H1 (cell line): ENCODE results near the gene MIB1. TPM values are rescaled to one million over a fixed set of nuclear protein-coding genes. Genes with fewer than 3 reads are reported as not detected.

ENCODE experiments used
- CTCF ChIA-PET: fragments of 300-600 bp; sonication (Branson Sonifier 250); formaldehyde crosslinking; loops from one replicate; lab custom pipeline; 2021; ENCODE audit not compliant: partially characterized antibody; lab: Charles Lee
- POLR2A ChIA-PET: fragments of 300-600 bp; sonication (Branson Sonifier 250); formaldehyde crosslinking; loops from one replicate; lab custom pipeline; 2021; ENCODE audit warnings: inconsistent platforms; ENCODE audit not compliant: partially characterized antibody; lab: Charles Lee
- DNase-seq, 2 experiments: peaks; one replicate each; pipeline versions ENCODE4 v3.0.0 to v3.0.0-alpha.2; 2010 to 2022; ENCODE audit warnings: low spot score in 2 of 2, low read depth in 1 of 2, mixed read lengths in 1 of 2
- FAIRE-seq: peaks from 2 replicates; lab custom pipeline; 2011; peaks lifted over from hg19 to GRCh38; lab: Jason Lieb, UNC
- H2AFZ ChIP-seq: 2 replicates; pipeline ENCODE4 v1.8.1; 2012; ENCODE audit warnings: low read length, inconsistent platforms
- H2AK5ac ChIP-seq: 2 replicates; pipeline ENCODE4 v1.6.1; 2013; ENCODE audit warnings: low read depth, low read length
- H2BK120ac ChIP-seq: replicated peaks from 2 replicates; pipeline ENCODE3; 2013; ENCODE audit warnings: low read depth, low read length, inconsistent platforms
- H2BK12ac ChIP-seq: 2 replicates; pipeline ENCODE4 v1.6.1; 2013; ENCODE audit warnings: low read depth, low read length
- H2BK15ac ChIP-seq: 2 replicates; pipeline ENCODE4 v1.6.1; 2013; ENCODE audit warnings: low read length
- H2BK20ac ChIP-seq: 2 replicates; pipeline ENCODE4 v1.6.1; 2013; ENCODE audit warnings: low read length
- H2BK5ac ChIP-seq: 2 replicates; pipeline ENCODE4 v1.6.1; 2013; ENCODE audit warnings: low read depth, low read length
- H3K14ac ChIP-seq: 2 replicates; pipeline ENCODE4 v1.6.1; 2013; ENCODE audit warnings: inconsistent platforms; ENCODE audit not compliant: insufficient read length
- H3K18ac ChIP-seq: 2 replicates; pipeline ENCODE4 v1.6.1; 2013; ENCODE audit warnings: low read length; ENCODE audit errors: extremely low read depth
- H3K23ac ChIP-seq: 2 replicates; pipeline ENCODE4 v1.6.1; 2013; ENCODE audit warnings: inconsistent platforms; ENCODE audit not compliant: insufficient read length
- H3K23me2 ChIP-seq: 2 replicates; pipeline ENCODE4 v1.6.1; 2013; ENCODE audit warnings: low read depth, low read length
- H3K27ac ChIP-seq: 2 replicates; pipeline ENCODE4 v1.6.1; 2011; ENCODE audit warnings: low read depth, low read length, inconsistent platforms
- H3K27me3 ChIP-seq, 4 experiments: replicated peaks in 1 of 4; 1 replicate in 1 of 4; 2 replicates in 3 of 4; pipeline versions ENCODE4 v1.6.1 to v1.8.1; 2011 to 2013; ENCODE audit warnings: low read length in 3 of 4, mild to moderate bottlenecking in 3 of 4, inconsistent platforms in 2 of 4, mixed read lengths in 2 of 4, moderate library complexity in 1 of 4; ENCODE audit not compliant: control insufficient read depth in 3 of 4, insufficient read depth in 3 of 4; ENCODE audit errors: extremely low read depth in 1 of 4
- H3K36me3 ChIP-seq, 4 experiments: 2 replicates each; pipeline versions ENCODE4 v1.6.1 to v1.8.1; 2011 to 2013; ENCODE audit warnings: mild to moderate bottlenecking in 4 of 4, low read length in 3 of 4, moderate library complexity in 2 of 4, control low read depth in 1 of 4, inconsistent platforms in 1 of 4; ENCODE audit not compliant: insufficient read depth in 4 of 4, control insufficient read depth in 2 of 4
- H3K4ac ChIP-seq: replicated peaks from 2 replicates; pipeline ENCODE3; 2013; ENCODE audit warnings: low read length, low read depth, mixed read lengths, inconsistent platforms; ENCODE audit not compliant: insufficient read length
- H3K4me1 ChIP-seq, 4 experiments: replicated peaks in 1 of 4; 1 replicate in 1 of 4; 2 replicates in 3 of 4; pipeline versions ENCODE4 v1.6.1 to v1.8.1; 2011 to 2013; ENCODE audit warnings: low read length in 3 of 4, inconsistent platforms in 2 of 4, mixed read lengths in 1 of 4; ENCODE audit not compliant: insufficient read depth in 4 of 4, control insufficient read depth in 3 of 4
- H3K4me2 ChIP-seq, 2 experiments: 2 replicates each; pipeline versions ENCODE4 v1.6.1 to v1.8.1; 2011 to 2013; ENCODE audit warnings: low read depth in 2 of 2, low read length in 2 of 2, control low read depth in 1 of 2, inconsistent platforms in 1 of 2, mild to moderate bottlenecking in 1 of 2; ENCODE audit not compliant: insufficient read depth in 1 of 2
- H3K4me3 ChIP-seq, 4 experiments: fragments of 200-600, 300-600 bp in 1 of 4; sonication (generic), shearing (Covaris generic), sonication (Bioruptor Twin) in 1 of 4; 2 replicates each; pipeline versions ENCODE4 v1.5.1 to v1.8.1; 2011 to 2016; ENCODE audit warnings: low read length in 4 of 4, low read depth in 3 of 4, control low read depth in 2 of 4, inconsistent platforms in 2 of 4, mild to moderate bottlenecking in 2 of 4, mixed read lengths in 1 of 4, moderate library complexity in 1 of 4; ENCODE audit not compliant: insufficient read depth in 2 of 4; ENCODE audit errors: extremely low read depth in 1 of 4
- H3K56ac ChIP-seq: replicated peaks from 2 replicates; pipeline ENCODE3; 2013; ENCODE audit warnings: low read depth, mild to moderate bottlenecking, mixed read lengths, low read length, inconsistent platforms; ENCODE audit not compliant: insufficient read length
- H3K79me1 ChIP-seq: 2 replicates; pipeline ENCODE4 v1.6.1; 2013; ENCODE audit warnings: low read depth, low read length, control low read depth
- H3K79me2 ChIP-seq, 2 experiments: 2 replicates each; pipeline versions ENCODE4 v1.6.1 to v1.8.1; 2012 to 2013; ENCODE audit warnings: low read length in 2 of 2, mild to moderate bottlenecking in 2 of 2, inconsistent platforms in 1 of 2; ENCODE audit not compliant: insufficient read depth in 2 of 2, control insufficient read depth in 1 of 2
- H3K9ac ChIP-seq, 4 experiments: replicated peaks in 1 of 4; 1 replicate in 1 of 4; 2 replicates in 3 of 4; pipeline versions ENCODE4 v1.6.1 to v1.8.1; 2011 to 2013; ENCODE audit warnings: low read depth in 3 of 4, low read length in 3 of 4, control low read depth in 2 of 4, mild to moderate bottlenecking in 2 of 4, moderate library complexity in 2 of 4, inconsistent platforms in 1 of 4; ENCODE audit errors: extremely low read depth in 1 of 4
- H3K9me3 ChIP-seq, 2 experiments: 2 replicates each; pipeline versions ENCODE4 v1.6.1 to v1.8.1; 2012 to 2013; ENCODE audit warnings: mild to moderate bottlenecking in 2 of 2, moderate library complexity in 2 of 2, control low read depth in 1 of 2, inconsistent platforms in 1 of 2, low read depth in 1 of 2, low read length in 1 of 2, mixed read lengths in 1 of 2; ENCODE audit not compliant: insufficient read depth in 2 of 2
- H4K20me1 ChIP-seq, 2 experiments: replicated peaks in 1 of 2; 2 replicates each; pipeline versions ENCODE3 to v1.8.1; 2011 to 2013; ENCODE audit warnings: inconsistent platforms in 2 of 2, low read length in 2 of 2, mild to moderate bottlenecking in 1 of 2; ENCODE audit not compliant: insufficient read depth in 2 of 2, control insufficient read depth in 1 of 2
- H4K5ac ChIP-seq: 2 replicates; pipeline ENCODE4 v1.6.1; 2013; ENCODE audit warnings: low read length, low read depth, mixed read lengths, inconsistent platforms; ENCODE audit not compliant: insufficient read length
- H4K8ac ChIP-seq: 2 replicates; pipeline ENCODE4 v1.8.0; 2013; ENCODE audit warnings: mild to moderate bottlenecking, moderate library complexity, low read length, inconsistent platforms; ENCODE audit not compliant: insufficient read depth; ENCODE audit errors: extremely low read depth
- H4K91ac ChIP-seq: replicated peaks from 2 replicates; pipeline ENCODE3; 2013; ENCODE audit warnings: low read length, mixed read lengths, inconsistent platforms; ENCODE audit not compliant: insufficient read length
- EP300 ChIP-seq, 2 experiments: IDR thresholded peaks; 1 replicate in 1 of 2; 2 replicates in 1 of 2; pipeline ENCODE4 v1.6.1; 2011 to 2012; ENCODE audit warnings: low read depth in 2 of 2, low read length in 2 of 2, mild to moderate bottlenecking in 2 of 2, borderline replicate concordance in 1 of 2, inconsistent platforms in 1 of 2, moderate library complexity in 1 of 2
- JUN ChIP-seq: IDR thresholded peaks from 2 replicates; pipeline ENCODE4 v1.6.1; 2011; ENCODE audit warnings: low read depth, mild to moderate bottlenecking, improper control_type of control experiment, low read length
- KDM4A ChIP-seq: IDR thresholded peaks from one replicate; pipeline ENCODE4 v1.7.1; 2012; ENCODE audit warnings: low read depth, mild to moderate bottlenecking, moderate library complexity, low read length, inconsistent platforms; ENCODE audit not compliant: severe bottlenecking
- KDM5A ChIP-seq: fragments of 200-600 bp; IDR thresholded peaks from 2 replicates; pipeline ENCODE4 v1.7.1; 2012; ENCODE audit warnings: mild to moderate bottlenecking, low read length, inconsistent platforms, mixed read lengths
- NRF1 ChIP-seq: IDR thresholded peaks from 2 replicates; pipeline ENCODE4 v1.6.1; 2011; ENCODE audit warnings: mild to moderate bottlenecking, low read depth, low read length, improper control_type of control experiment
- RXRA ChIP-seq: IDR thresholded peaks from 2 replicates; pipeline ENCODE4 v1.6.1; 2011; ENCODE audit warnings: low read depth, mild to moderate bottlenecking, low read length, moderate library complexity; ENCODE audit not compliant: insufficient read depth
- SIN3A ChIP-seq, 2 experiments: IDR thresholded peaks in 1 of 2; conservative IDR thresholded peaks in 1 of 2; 2 replicates each; pipeline ENCODE4 v1.6.1; 2011 to 2012; ENCODE audit warnings: low read length in 2 of 2, improper control_type of control experiment in 1 of 2, low read depth in 1 of 2, mild to moderate bottlenecking in 1 of 2
- TAF1 ChIP-seq: IDR thresholded peaks from 2 replicates; pipeline ENCODE4 v1.6.1; 2011; ENCODE audit warnings: mild to moderate bottlenecking, low read depth, low read length
- TBP ChIP-seq: IDR thresholded peaks from 2 replicates; pipeline ENCODE4 v1.6.1; 2011; ENCODE audit warnings: low read depth, low read length, improper control_type of control experiment
- YY1 ChIP-seq: IDR thresholded peaks from 2 replicates; pipeline ENCODE4 v1.6.1; 2011; ENCODE audit warnings: low read depth, mild to moderate bottlenecking, low read length
- WGBS, 2 experiments: shearing (Covaris generic) in 1 of 2; methylation state at CpG; one replicate each; pipeline versions ENCODE4 v1.1.6 to v1.1.7; 2013 to 2015; ENCODE audit warnings: low lambda C conversion rate in 2 of 2, mixed read lengths in 2 of 2, inconsistent platforms in 1 of 2, low coverage in 1 of 2, missing lambda C conversion rate in 1 of 2; ENCODE audit not compliant: insufficient replicate concordance in 2 of 2, insufficient coverage in 1 of 2, insufficient read length in 1 of 2; ENCODE audit errors: extremely low coverage in 1 of 2, missing lambda C conversion rate in 1 of 2; 5-methylcytosine and 5-hydroxymethylcytosine counted together
- polyA plus RNA-seq, 7 experiments: library from polyadenylated mRNA; depleted of rRNA in 3 of 7; stranded (reverse) in 5 of 7; unstranded in 2 of 7; fragments of >200 nt in 5 of 7; fragments of 200-250 nt in 2 of 7; gene quantifications; 1 replicate in 5 of 7; 2 replicates in 1 of 7; 4 replicates in 1 of 7; pipeline versions ENCODE4 v1.2.1 to v1.2.3, GENCODE V29; 2011 to 2013; ENCODE audit warnings: missing spikeins in 2 of 7, mixed read lengths in 2 of 7
- total RNA-seq: library from RNA; stranded (reverse); fragmentation: NEBNext Ultra II Directional; extraction: Animal tissue kit (Norgen Biotek cat#: 25700); gene quantifications from 2 replicates; pipeline ENCODE4 v1.2.1, GENCODE V29; 2021
- TF ChIP-seq, protein P1 (sequence below), 3 experiments: IDR thresholded peaks; 1 replicate in 2 of 3; 2 replicates in 1 of 3; pipeline versions ENCODE4 v1.5.1 to v1.6.1; 2011; ENCODE audit warnings: low read length in 3 of 3, mild to moderate bottlenecking in 3 of 3, inconsistent platforms in 2 of 3, low read depth in 1 of 3, moderate library complexity in 1 of 3; ENCODE audit not compliant: insufficient read depth in 1 of 3; ENCODE audit errors: control extremely low read depth in 1 of 3

MIB1 gene
- total and polyA plus RNA-seq, 2 of the 8 experiments (the other 6 are each of a cell fraction or from before 2014, with no cell fraction given): 8.2 to 60.3 TPM

DNA sequence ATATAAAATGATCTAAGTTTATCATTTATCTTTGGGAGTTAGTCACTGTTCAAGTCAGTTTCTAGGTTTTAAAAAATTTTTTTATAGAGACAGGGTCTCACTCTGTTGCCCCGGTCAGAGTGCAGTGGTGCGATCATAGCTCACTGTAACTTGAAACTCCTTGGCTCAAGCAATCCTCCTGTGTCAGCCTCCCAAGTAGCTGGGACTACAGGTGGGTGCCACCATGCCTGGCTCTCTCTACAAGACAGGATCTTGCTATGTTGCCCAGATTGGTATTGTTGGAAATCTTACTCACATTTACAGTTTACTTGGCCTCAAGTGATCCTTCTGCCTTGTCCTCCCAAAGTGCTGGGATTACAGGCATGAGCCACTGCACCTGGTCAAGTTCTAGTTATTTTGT, 74.5 kb downstream of the MIB1 start:
- Histone ChIP-seq H3K27me3 (no peaks in the 10 kb centered on the region), H4K20me1 (peaks cover 0 to 2% of the 10 kb centered on the region in 2 experiments), H2BK120ac (no peak overlapping the region), H2BK20ac (no peak overlapping the region), H2AK5ac (no peak overlapping the region), H3K4ac (no peak overlapping the region), H3K23me2 (no peaks in the 10 kb centered on the region; the same call in 1 of the 2 replicates), H3K14ac (no peak overlapping the region), H3K4me3 (no peak overlapping the region), H3K4me2 (no peak overlapping the region), H4K91ac (no peak overlapping the region), H3K9me3 (no peaks in the 10 kb centered on the region), H2BK12ac (no peak overlapping the region), H2AFZ (no peak overlapping the region), H3K9ac (no peak overlapping the region), H4K8ac (no peak overlapping the region), H2BK5ac (no peak overlapping the region), H4K5ac (no peak overlapping the region), H3K36me3 (peaks cover 0 to 18% (median 9%) of the 10 kb centered on the region in 4 experiments; a peak in 4 of 8 replicates), H3K23ac (no peak overlapping the region), H3K56ac (no peak overlapping the region), H3K18ac (no peak overlapping the region), H3K4me1 (no peaks in the 10 kb centered on the region), H2BK15ac (no peak overlapping the region), H3K27ac (no peak overlapping the region), H3K79me2 (no peaks in the 10 kb centered on the region), H3K79me1 (no peaks in the 10 kb centered on the region)
- DNase-seq (no peak), FAIRE-seq (no peak)
- ChIA-PET CTCF (no interaction called here), POLR2A (no interaction called here)
- WGBS, 2 experiments: 100% methylated on average over 2 of the region's 2 CpGs; no CpG with 5 or more reads in 1 of the 2 experiments
- TF ChIP-seq YY1: no peak
- no peak for TF ChIP-seq RXRA
- TF ChIP-seq, protein P1, sequence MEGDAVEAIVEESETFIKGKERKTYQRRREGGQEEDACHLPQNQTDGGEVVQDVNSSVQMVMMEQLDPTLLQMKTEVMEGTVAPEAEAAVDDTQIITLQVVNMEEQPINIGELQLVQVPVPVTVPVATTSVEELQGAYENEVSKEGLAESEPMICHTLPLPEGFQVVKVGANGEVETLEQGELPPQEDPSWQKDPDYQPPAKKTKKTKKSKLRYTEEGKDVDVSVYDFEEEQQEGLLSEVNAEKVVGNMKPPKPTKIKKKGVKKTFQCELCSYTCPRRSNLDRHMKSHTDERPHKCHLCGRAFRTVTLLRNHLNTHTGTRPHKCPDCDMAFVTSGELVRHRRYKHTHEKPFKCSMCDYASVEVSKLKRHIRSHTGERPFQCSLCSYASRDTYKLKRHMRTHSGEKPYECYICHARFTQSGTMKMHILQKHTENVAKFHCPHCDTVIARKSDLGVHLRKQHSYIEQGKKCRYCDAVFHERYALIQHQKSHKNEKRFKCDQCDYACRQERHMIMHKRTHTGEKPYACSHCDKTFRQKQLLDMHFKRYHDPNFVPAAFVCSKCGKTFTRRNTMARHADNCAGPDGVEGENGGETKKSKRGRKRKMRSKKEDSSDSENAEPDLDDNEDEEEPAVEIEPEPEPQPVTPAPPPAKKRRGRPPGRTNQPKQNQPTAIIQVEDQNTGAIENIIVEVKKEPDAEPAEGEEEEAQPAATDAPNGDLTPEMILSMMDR (IDR thresholded peaks at IDR 0.05; ENCODE audit: control extremely low read depth in 1 of 3, insufficient read depth in 1 of 3, low read depth in 1 of 3, low read length in 3 of 3): no peak
- no peak for TF ChIP-seq TAF1
- no peak for TF ChIP-seq SIN3A (conservative IDR thresholded peaks at IDR 0.05 in 1 of 2, IDR thresholded peaks at IDR 0.05 in 1 of 2; ENCODE audit: low read depth in 1 of 2, low read length in 2 of 2)
- TF ChIP-seq KDM5A: no peak
- TF ChIP-seq TBP: no peak
- TF ChIP-seq JUN: no peak
- TF ChIP-seq KDM4A: no peak
- no peak for TF ChIP-seq NRF1
- no peak for TF ChIP-seq EP300 (IDR thresholded peaks at IDR 0.05; ENCODE audit: borderline replicate concordance in 1 of 2, low read depth in 2 of 2, low read length in 2 of 2)
